GM12864 (cell line): ENCODE results near the gene ZNF526.
"Not testable (repeated sequence)": the region's sequence is repeated elsewhere in the genome, so short reads cannot be mapped to it uniquely, and the experiment has no call there.

ENCODE experiments used
- DNase-seq: peaks from one replicate; pipeline ENCODE4 v3.0.0-alpha.2; 2011; ENCODE audit warnings: low read depth
- H3K4me3 ChIP-seq: 2 replicates; pipeline ENCODE4 v1.5.1; 2011; ENCODE audit warnings: mild to moderate bottlenecking, low read depth, low read length, control low read depth
- CTCF ChIP-seq: IDR thresholded peaks from 2 replicates; pipeline ENCODE4 v1.5.1; 2011; ENCODE audit warnings: low read depth, mild to moderate bottlenecking, moderate library complexity, low read length, control low read depth, inconsistent platforms; ENCODE audit errors: missing control alignments

ZNF526 gene

GRCh38 chr19:42255766-42256745 lies 35.9 kb downstream of the ZNF526 start:
- peak overlapping the region; percentile 56 for H3K4me3 ChIP-seq
- no peak for TF ChIP-seq CTCF
- DNase-seq = no peak

- not testable (repeated sequence) for DNase-seq, H3K4me3 ChIP-seq
These were observed 37.7 kb downstream of the ZNF526 start for GRCh38 chr19:42257842-42258241.

- H3K4me3 ChIP-seq = no peak overlapping the region
- TF ChIP-seq CTCF = no peak
- no peak for DNase-seq
These were observed 41.7 kb downstream of the ZNF526 start for GRCh38 chr19:42261763-42262162.

DNA sequence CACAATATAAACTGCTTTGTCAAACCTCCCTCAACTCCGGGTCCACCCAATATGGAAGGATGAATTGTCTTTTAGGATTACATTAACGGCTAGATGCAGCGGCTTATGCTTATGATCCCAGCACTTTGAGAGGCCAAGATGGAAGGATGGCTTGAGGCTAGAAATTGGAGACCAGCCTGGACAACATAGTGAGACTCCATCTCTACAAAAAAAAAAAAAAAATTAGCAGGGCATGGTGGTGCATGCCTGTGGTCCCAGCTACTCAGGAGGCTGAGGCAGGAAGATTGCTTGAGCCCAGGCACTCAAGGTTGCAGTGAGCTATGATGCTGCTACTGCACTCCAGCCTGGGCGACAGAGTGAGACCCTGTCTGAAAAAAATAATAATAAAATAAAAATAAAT lies 46.0 kb downstream of the ZNF526 start:
- DNase-seq, H3K4me3 ChIP-seq: not testable (repeated sequence)

- H3K4me3 ChIP-seq, DNase-seq: not testable (repeated sequence)
These were observed 47.0 kb downstream of the ZNF526 start for GRCh38 chr19:42266928-42267603.

DNA sequence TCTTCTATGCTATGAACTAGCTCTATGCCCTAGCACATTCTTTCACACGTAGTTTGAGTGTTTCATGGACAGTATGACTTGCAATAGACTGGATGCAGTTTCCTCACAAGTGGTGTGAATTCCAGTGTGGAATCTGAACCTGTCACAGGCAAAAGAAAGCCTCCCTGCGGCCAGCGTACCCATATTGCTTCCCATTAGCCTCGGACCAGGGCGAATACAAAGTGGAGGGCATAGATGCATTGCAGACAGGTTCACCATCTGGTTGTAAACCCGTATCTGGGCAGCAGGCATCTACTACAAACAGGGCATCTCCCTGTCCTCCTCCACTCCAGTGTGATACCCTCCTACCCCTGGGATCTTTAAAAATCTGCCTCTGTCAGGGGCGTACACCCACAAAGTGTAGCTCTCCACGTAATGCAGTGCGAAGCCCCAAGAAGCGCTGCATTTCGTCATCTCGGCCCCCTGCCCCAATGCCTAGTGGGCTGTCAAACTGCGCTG lies 47.6 kb downstream of the ZNF526 start:
- no peak for TF ChIP-seq CTCF
- no peak for DNase-seq

GRCh38 chr19:42268142-42268703 lies 48.1 kb downstream of the ZNF526 start:
- no peak for TF ChIP-seq CTCF

More for the DNA sequence above, 47.6 kb downstream of the ZNF526 start:
- H3K4me3 ChIP-seq = peak overlapping the region; percentile 65

DNA sequence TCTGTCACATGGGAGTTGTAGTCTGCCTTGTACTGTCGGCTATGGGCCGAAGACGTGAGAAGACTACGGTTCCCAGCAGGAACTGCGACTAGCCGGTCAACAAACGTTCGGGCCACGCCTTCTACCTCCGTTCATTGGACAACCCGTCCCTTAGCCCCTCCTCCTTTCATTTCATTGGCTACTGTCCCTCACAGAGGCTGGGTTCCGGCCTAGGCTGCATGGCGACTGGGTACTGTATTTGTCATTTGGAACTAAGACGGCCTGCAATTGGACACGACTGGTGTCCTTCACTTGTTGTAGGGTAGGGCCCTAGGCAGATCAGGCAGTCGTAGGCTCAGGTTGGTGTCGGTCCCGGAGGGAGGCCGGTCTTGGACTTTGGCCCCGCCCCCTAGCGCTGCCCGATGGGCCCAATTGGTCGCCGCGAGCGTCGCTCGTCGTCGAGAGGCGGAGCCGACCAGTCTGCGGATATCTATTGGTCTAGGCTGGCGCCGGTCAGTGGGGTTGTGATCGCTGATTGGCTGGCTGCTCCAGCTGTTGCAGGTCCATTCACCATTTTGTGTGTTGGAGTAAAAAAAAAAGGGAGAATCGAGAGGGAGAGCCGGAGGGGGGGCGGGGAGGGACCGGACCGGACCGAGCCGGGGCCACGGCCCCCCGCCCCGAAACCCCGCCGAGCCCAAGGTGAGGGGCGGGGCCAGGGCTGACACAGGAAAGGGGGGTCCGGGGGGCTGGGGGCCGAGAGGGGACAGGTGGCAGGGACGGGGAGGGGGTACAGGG lies 48.8 kb downstream of the ZNF526 start, which contains the start of gene CIC:
Gene CIC, plus strand, starts transcription at position 549 of the 774 bp plus-strand sequence. CDS start 2,532 bp downstream, outside the sequence.
- peak; percentile 100 for DNase-seq
- no peak for TF ChIP-seq CTCF
- H3K4me3 ChIP-seq = peak within 1 kb of the TSS; percentile 81

More at GRCh38 chr19:42268142-42268703, 48.1 kb downstream of the ZNF526 start:
- DNase-seq = peak; percentile 98
- peak overlapping the region; percentile 81 for H3K4me3 ChIP-seq
